Left kidney (tissue), 2 donors: ENCODE results near the gene SUCO. TPM values are rescaled to one million over a fixed set of nuclear protein-coding genes. Genes with fewer than 3 reads are reported as not detected.

Source experiments
- DNase-seq: peaks from one replicate; pipeline ENCODE4 v3.0.0-alpha.2; 2013
- polyA plus RNA-seq: library from polyadenylated mRNA; unstranded; fragments of 120-200 nt; gene quantifications from one replicate; pipeline ENCODE4 v1.2.1, GENCODE V29; 2013; ENCODE audit not compliant: insufficient read length

The SUCO gene
- polyA plus RNA-seq, 1 donor: 79.7 TPM

- DNase-seq: no peak
Measured at GRCh38 chr1:172646653-172647052, 113.7 kb downstream of the SUCO start.

- no peak for DNase-seq
Measured at GRCh38 chr1:172647110-172647564, 114.2 kb downstream of the SUCO start.

GRCh38 chr1:172647987-172648386 lies 115.0 kb downstream of the SUCO start:
- no peak for DNase-seq

- DNase-seq: no peak
Measured at GRCh38 chr1:172650474-172651193, 117.7 kb downstream of the SUCO start.

- no peak for DNase-seq
Measured at GRCh38 chr1:172653015-172653709, 120.2 kb downstream of the SUCO start.

- DNase-seq: no peak
Measured at GRCh38 chr1:172654535-172654934, 121.6 kb downstream of the SUCO start.

GRCh38 chr1:172656576-172656975 lies 123.6 kb downstream of the SUCO start:
- no peak for DNase-seq

- DNase-seq: no peak
Measured at GRCh38 chr1:172657586-172657985, 124.6 kb downstream of the SUCO start.

- DNase-seq: no peak
Measured at GRCh38 chr1:172658871-172659453, 126.0 kb downstream of the SUCO start, which contains the start of gene FASLG. Gene FASLG (plus strand): TSS chr1:172659103. CDS start chr1:172659202, 99 bp downstream.

GRCh38 chr1:172661107-172661506 lies 128.2 kb downstream of the SUCO start:
- DNase-seq: no peak

Other genes with a start within 250 kb of the SUCO start
- not detected for gene C1orf105, start 112.5 kb upstream of the SUCO start, polyA plus RNA-seq
- gene PIGC, start 89.1 kb upstream of the SUCO start, polyA plus RNA-seq: 48.3 TPM
- gene FASLG, start 126.0 kb downstream of the SUCO start, polyA plus RNA-seq: not detected